SU-DHL-6 (cell line): ENCODE measurements around the gene BZW2.

Experiments used
- H2AFZ ChIP-seq: fragments of 200-600 bp; sonication (generic); 2 replicates; pipeline ENCODE4 v1.6.1; 2014; ENCODE audit warnings: low read depth, mild to moderate bottlenecking, moderate library complexity, mixed read lengths, antibody characterized with exemption, low read length; ENCODE audit not compliant: severe bottlenecking
- H3F3A ChIP-seq: fragments of 200-600 bp; shearing (Covaris generic); 2 replicates; pipeline ENCODE4 v1.6.0; 2016; ENCODE audit warnings: antibody characterized with exemption, mild to moderate bottlenecking; ENCODE audit not compliant: insufficient read depth
- H3K27ac ChIP-seq: fragments of 200-600 bp; sonication (generic); 2 replicates; pipeline ENCODE4 v1.5.1; 2016; ENCODE audit warnings: low read depth, mild to moderate bottlenecking, low read length, moderate library complexity, mixed read lengths
- H3K27me3 ChIP-seq: fragments of 200-600 bp; sonication (generic), shearing (Covaris generic); 2 replicates; pipeline ENCODE4 v1.6.0; 2014; ENCODE audit warnings: mild to moderate bottlenecking, low read length
- H3K36me3 ChIP-seq: fragments of 200-600 bp; sonication (generic); 2 replicates; pipeline ENCODE4 v1.6.1; 2014; ENCODE audit warnings: mild to moderate bottlenecking, low read length, mixed read lengths
- H3K4me2 ChIP-seq: fragments of 300-600, 200-600 bp; shearing (Covaris generic), sonication (generic); 2 replicates; pipeline ENCODE4 v1.6.0; 2014; ENCODE audit warnings: low read length, low read depth, mild to moderate bottlenecking; ENCODE audit not compliant: poor library complexity, severe bottlenecking
- H3K4me3 ChIP-seq: fragments of 200-600 bp; sonication (generic); 2 replicates; pipeline ENCODE4 v1.5.1; 2014; ENCODE audit warnings: antibody characterized with exemption, low read length, mild to moderate bottlenecking, mixed read lengths; ENCODE audit not compliant: insufficient read depth, poor library complexity, severe bottlenecking
- H3K79me2 ChIP-seq: fragments of 200-600 bp; sonication (generic); 2 replicates; pipeline ENCODE4 v1.6.1; 2014; ENCODE audit warnings: mild to moderate bottlenecking, low read length, moderate library complexity; ENCODE audit not compliant: insufficient read depth
- H3K9ac ChIP-seq: fragments of 200-600 bp; sonication (generic); 2 replicates; pipeline ENCODE4 v1.7.0; 2014; ENCODE audit warnings: mild to moderate bottlenecking, low read length
- H3K9me2 ChIP-seq: fragments of 200-600 bp; sonication (generic); replicated peaks from 2 replicates; pipeline ENCODE4 v1.6.1; 2014; ENCODE audit warnings: low read length; ENCODE audit not compliant: insufficient read depth
- H3K9me3 ChIP-seq: fragments of 200-600 bp; sonication (generic); 2 replicates; pipeline ENCODE4 v1.6.1; 2014; ENCODE audit warnings: low read length, mixed read lengths; ENCODE audit not compliant: insufficient read depth
- H4K20me1 ChIP-seq: fragments of 200-600 bp; sonication (generic); 2 replicates; pipeline ENCODE4 v1.6.1; 2014; ENCODE audit warnings: low read depth, mild to moderate bottlenecking, antibody characterized with exemption, low read length, moderate library complexity, mixed read lengths
- CTCF ChIP-seq: fragments of 200-600 bp; sonication (generic); IDR thresholded peaks from one replicate; pipeline ENCODE4 v1.5.1; 2017; ENCODE audit warnings: antibody characterized with exemption, mild to moderate bottlenecking, low read length, moderate library complexity; ENCODE audit not compliant: insufficient read depth, poor library complexity, severe bottlenecking
- EZH2phosphoT487 ChIP-seq: fragments of 200-600 bp; sonication (generic), shearing (Covaris generic); conservative IDR thresholded peaks from 2 replicates; pipeline ENCODE4 v1.6.1; 2018; ENCODE audit warnings: mild to moderate bottlenecking, antibody characterized with exemption, low read length, moderate library complexity, mixed read lengths

The BZW2 gene

GRCh38 chr7:16626388-16626787 lies 19.6 kb upstream of the BZW2 start:
- Histone ChIP-seq H3F3A (no peaks in the 10 kb centered on the region), H3K9ac (no peak overlapping the region), H3K9me2 (no peaks in the 10 kb centered on the region), H3K4me3 (no peak overlapping the region), H3K27me3 (no peaks in the 10 kb centered on the region), H3K9me3 (no peaks in the 10 kb centered on the region), H4K20me1 (no peaks in the 10 kb centered on the region), H3K4me2 (no peak overlapping the region), H3K79me2 (no peaks in the 10 kb centered on the region), H2AFZ (no peak overlapping the region), H3K27ac (no peak overlapping the region), H3K36me3 (no peaks in the 10 kb centered on the region; the same call in 1 of the 2 replicates)
- TF ChIP-seq EZH2phosphoT487 = no peak
- no peak for TF ChIP-seq CTCF

GRCh38 chr7:16627236-16627635 lies 18.7 kb upstream of the BZW2 start:
- Histone ChIP-seq H4K20me1 (no peaks in the 10 kb centered on the region), H3K36me3 (no peaks in the 10 kb centered on the region; the same call in 1 of the 2 replicates), H3K4me3 (no peak overlapping the region), H3K27ac (no peak overlapping the region), H3K4me2 (no peak overlapping the region), H3K27me3 (no peaks in the 10 kb centered on the region), H3K9me2 (no peaks in the 10 kb centered on the region), H3F3A (no peaks in the 10 kb centered on the region), H3K9ac (no peak overlapping the region), H3K9me3 (no peaks in the 10 kb centered on the region), H2AFZ (no peak overlapping the region), H3K79me2 (no peaks in the 10 kb centered on the region)
- no peak for TF ChIP-seq CTCF
- no peak for TF ChIP-seq EZH2phosphoT487

DNA sequence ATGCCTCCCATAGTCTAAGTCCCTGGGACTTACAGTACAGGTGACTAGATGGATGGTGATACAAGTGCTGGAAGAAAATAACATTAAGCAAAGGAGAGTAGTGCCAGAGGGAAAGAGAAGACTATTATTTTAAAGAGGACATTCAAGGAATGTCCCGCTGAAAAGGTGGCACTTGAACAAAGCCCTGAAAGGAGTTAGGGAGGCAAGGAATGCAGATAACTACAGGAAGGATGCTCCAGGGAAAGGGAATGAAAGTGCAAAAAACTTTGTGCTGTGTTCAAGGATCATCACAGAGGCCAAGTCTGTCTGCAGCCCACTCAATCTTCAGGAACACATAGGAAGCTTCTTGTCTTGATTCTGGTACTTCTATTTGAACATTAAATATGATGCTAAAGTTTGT lies 15.3 kb upstream of the BZW2 start:
- peaks cover 2% of the 10 kb centered on the region; the same call in 1 of the 2 replicates for H3K36me3 ChIP-seq
- no peaks in the 10 kb centered on the region for H3K9me3 ChIP-seq
- TF ChIP-seq CTCF (no peak), EZH2phosphoT487 (no peak)
- no peak overlapping the region for H3K4me2 ChIP-seq
- H3K9me2 ChIP-seq = no peaks in the 10 kb centered on the region
- H4K20me1 ChIP-seq = no peaks in the 10 kb centered on the region
- H3K79me2 ChIP-seq = no peaks in the 10 kb centered on the region
- H3K27me3 ChIP-seq = no peaks in the 10 kb centered on the region
- no peak overlapping the region for H3K27ac ChIP-seq
- no peak overlapping the region for H3K4me3 ChIP-seq
- no peak overlapping the region for H2AFZ ChIP-seq
- H3F3A ChIP-seq = no peaks in the 10 kb centered on the region
- H3K9ac ChIP-seq = no peak overlapping the region
